HEK293T (cell line): ENCODE results near the gene SLC35F6.
"Not testable (repeated sequence)": the region's sequence is repeated elsewhere in the genome, so short reads cannot be mapped to it uniquely, and the experiment has no call there.

Experiments
- CTCF ChIA-PET: fragments of 350-600 bp; formaldehyde crosslinking; extraction: SDS; loops from one replicate; lab custom pipeline; 2021; ENCODE audit warnings: antibody characterized with exemption, inconsistent platforms; lab: Yijun Ruan, JAX
- POLR2A ChIA-PET: fragments of 350-600 bp; formaldehyde crosslinking; extraction: SDS; loops from one replicate; lab custom pipeline; 2020; ENCODE audit warnings: antibody characterized with exemption, inconsistent platforms; lab: Yijun Ruan, JAX
- DNase-seq: peaks from one replicate; pipeline ENCODE4 v3.0.0; 2012; ENCODE audit warnings: mixed read lengths; ENCODE audit errors: extremely low spot score
- ARNT ChIP-seq: fragments of 450-650 bp; IDR thresholded peaks from 2 replicates; pipeline ENCODE4 v1.6.1; 2017; ENCODE audit warnings: mild to moderate bottlenecking
- BHLHE40 ChIP-seq: fragments of 450-650 bp; IDR thresholded peaks from 2 replicates; pipeline ENCODE4 v1.6.1; 2016; ENCODE audit warnings: mild to moderate bottlenecking, moderate library complexity, borderline replicate concordance
- CTBP1 ChIP-seq: fragments of 450-650 bp; IDR thresholded peaks from 2 replicates; pipeline ENCODE4 v1.6.1; 2016; ENCODE audit warnings: borderline replicate concordance
- ELF4 ChIP-seq: fragments of 450-650 bp; IDR thresholded peaks from 2 replicates; pipeline ENCODE4 v1.6.1; 2017; ENCODE audit warnings: antibody characterized with exemption
- FOXA1 ChIP-seq: fragments of 450-650 bp; IDR thresholded peaks from 2 replicates; pipeline ENCODE4 v1.6.1; 2016; ENCODE audit warnings: mild to moderate bottlenecking
- FOXK2 ChIP-seq: fragments of 450-650 bp; IDR thresholded peaks from 2 replicates; pipeline ENCODE4 v1.6.1; 2016; ENCODE audit warnings: mild to moderate bottlenecking
- FOXM1 ChIP-seq: fragments of 450-650 bp; IDR thresholded peaks from 2 replicates; pipeline ENCODE4 v1.6.1; 2017; ENCODE audit warnings: mild to moderate bottlenecking, borderline replicate concordance
- HDGF ChIP-seq: fragments of 450-650 bp; IDR thresholded peaks from 2 replicates; pipeline ENCODE4 v1.6.1; 2017; ENCODE audit warnings: antibody characterized with exemption, borderline replicate concordance
- L3MBTL2 ChIP-seq: fragments of 450-650 bp; conservative IDR thresholded peaks from 2 replicates; pipeline ENCODE4 v1.6.1; 2016; ENCODE audit warnings: mild to moderate bottlenecking
- LEF1 ChIP-seq: fragments of 450-650 bp; IDR thresholded peaks from 2 replicates; pipeline ENCODE4 v1.6.1; 2017; ENCODE audit warnings: mild to moderate bottlenecking, borderline replicate concordance
- NFRKB ChIP-seq: fragments of 450-650 bp; IDR thresholded peaks from 2 replicates; pipeline ENCODE4 v1.6.1; 2016; ENCODE audit warnings: mild to moderate bottlenecking, moderate library complexity
- SP1 ChIP-seq: fragments of 450-650 bp; IDR thresholded peaks from 2 replicates; pipeline ENCODE4 v1.6.1; 2017
- SUZ12 ChIP-seq: fragments of 450-650 bp; IDR thresholded peaks from 2 replicates; pipeline ENCODE4 v1.6.1; 2016; ENCODE audit warnings: mild to moderate bottlenecking
- TARDBP ChIP-seq: fragments of 450-650 bp; IDR thresholded peaks from 2 replicates; pipeline ENCODE4 v1.6.1; 2016
- ZNF384 ChIP-seq: fragments of 450-650 bp; IDR thresholded peaks from 2 replicates; pipeline ENCODE4 v1.6.1; 2016
- TF ChIP-seq, protein P1 (sequence below): fragments of 450-650 bp; IDR thresholded peaks from 2 replicates; pipeline ENCODE4 v1.6.1; 2016

SLC35F6 gene

DNA sequence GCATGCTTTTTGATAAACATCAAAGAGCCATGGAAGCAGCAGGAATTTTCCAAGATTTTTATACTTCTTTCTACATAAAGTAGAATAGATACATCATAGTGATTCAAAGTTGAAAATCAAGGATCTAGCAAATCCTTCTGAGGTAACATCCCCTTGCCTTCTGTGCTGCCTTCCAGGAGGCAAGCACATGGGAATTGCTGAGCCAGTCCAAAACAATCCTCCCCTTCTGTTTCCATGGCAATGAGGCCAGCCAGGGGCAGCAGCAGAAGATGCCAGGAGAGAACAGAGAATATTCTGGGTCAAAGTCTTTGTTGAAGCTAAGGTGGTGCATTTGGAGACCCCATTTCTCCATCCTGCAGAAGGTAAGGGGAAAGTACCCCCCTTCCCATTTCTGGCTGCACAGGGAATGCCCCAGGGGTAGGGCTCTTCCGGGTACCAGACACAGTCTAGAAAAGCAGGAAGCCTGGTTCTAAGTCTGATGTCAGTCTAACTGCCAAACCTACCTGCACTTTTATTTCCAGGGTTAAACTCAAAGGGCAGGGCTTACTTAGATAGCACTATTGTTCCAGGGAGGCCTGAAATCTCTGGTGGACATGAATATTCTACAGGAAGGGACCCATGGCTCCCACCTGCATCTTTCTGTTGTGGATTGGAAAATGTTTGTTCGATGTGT is 43.8 kb downstream of the SLC35F6 start:
- POLR2A ChIA-PET, result no interaction called here
- no peak for DNase-seq
- CTCF ChIA-PET, result interaction anchor here (0.6 kb wide), 1 partner anchor 115 kb away, joined by 4 read pairs; no protein-coding TSS in a partner anchor
- TF ChIP-seq, protein P1, sequence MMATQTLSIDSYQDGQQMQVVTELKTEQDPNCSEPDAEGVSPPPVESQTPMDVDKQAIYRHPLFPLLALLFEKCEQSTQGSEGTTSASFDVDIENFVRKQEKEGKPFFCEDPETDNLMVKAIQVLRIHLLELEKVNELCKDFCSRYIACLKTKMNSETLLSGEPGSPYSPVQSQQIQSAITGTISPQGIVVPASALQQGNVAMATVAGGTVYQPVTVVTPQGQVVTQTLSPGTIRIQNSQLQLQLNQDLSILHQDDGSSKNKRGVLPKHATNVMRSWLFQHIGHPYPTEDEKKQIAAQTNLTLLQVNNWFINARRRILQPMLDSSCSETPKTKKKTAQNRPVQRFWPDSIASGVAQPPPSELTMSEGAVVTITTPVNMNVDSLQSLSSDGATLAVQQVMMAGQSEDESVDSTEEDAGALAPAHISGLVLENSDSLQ, result no peak
- TF ChIP-seq SP1 (no peak), ELF4 (no peak), TARDBP (no peak), LEF1 (no peak), SUZ12 (no peak), HDGF (no peak), FOXA1 (no peak)

DNA sequence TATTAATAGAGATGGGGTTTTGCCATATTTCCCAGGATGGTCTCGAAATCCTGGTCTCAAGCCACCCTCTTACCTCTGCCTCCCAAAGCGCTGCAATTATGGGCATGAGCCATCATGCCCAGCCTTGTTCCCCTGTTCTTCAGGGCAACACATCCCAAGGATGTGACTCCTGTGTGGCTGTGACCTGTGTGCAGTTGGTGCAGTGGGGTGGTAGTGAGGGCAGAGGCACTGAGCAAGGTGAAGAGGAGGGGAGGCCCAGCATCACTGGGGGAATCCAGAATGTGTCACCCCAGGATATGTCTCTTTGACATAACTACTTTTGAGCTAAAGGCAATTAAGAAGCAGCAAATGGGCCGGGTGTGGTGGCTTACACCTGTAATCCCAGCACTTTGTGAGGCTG is 45.1 kb downstream of the SLC35F6 start:
- DNase-seq, result no peak
- ChIA-PET POLR2A (no interaction called here), CTCF (no interaction called here)
- no peak for TF ChIP-seq HDGF
- TF ChIP-seq SP1, result no peak
- TF ChIP-seq, protein P1, result no peak
- no peak for TF ChIP-seq BHLHE40
- no peak for TF ChIP-seq FOXA1
- no peak for TF ChIP-seq LEF1
- no peak for TF ChIP-seq FOXK2
- no peak for TF ChIP-seq L3MBTL2
- no peak for TF ChIP-seq ZNF384
- TF ChIP-seq TARDBP, result no peak

DNA sequence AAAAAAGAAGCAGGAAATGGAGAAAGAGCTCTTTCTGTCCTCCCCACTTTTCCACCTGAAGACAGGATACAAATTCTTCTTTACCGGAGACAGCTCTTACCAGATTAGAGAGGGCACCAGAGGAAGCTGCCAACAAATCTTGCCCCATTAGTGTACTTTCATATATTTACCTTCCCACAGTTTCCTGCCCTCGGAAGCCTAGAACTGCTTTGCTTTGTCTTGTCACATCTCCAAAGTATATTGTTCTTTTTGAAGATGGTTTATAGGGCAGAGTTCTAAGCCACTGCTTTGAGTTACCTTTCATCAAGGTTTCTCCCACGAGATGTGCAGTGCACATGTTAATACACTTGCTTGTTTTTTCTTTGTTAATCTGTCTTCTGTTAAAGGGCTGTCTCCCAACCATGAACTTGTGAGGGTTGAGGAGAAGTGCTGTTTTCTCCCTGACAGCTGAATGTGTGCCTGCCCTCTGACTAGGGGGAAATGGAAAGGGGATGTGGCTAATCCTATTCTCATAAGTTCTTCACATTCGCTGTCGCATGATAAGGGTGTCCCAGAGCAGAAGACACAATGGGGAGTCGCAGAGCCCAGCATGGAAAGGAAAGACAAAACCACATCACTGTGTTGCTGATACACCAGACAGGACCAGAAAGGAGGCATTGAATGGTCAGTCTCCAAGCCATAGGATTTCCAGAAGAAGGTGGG is 45.9 kb downstream of the SLC35F6 start:
- ChIA-PET POLR2A (no interaction called here), CTCF (interaction anchor here (1.0 kb wide), 1 partner anchor 36 kb away, joined by 3 read pairs; no protein-coding TSS in a partner anchor)
- no peak for DNase-seq
- TF ChIP-seq FOXK2 (no peak), SP1 (no peak)

DNA sequence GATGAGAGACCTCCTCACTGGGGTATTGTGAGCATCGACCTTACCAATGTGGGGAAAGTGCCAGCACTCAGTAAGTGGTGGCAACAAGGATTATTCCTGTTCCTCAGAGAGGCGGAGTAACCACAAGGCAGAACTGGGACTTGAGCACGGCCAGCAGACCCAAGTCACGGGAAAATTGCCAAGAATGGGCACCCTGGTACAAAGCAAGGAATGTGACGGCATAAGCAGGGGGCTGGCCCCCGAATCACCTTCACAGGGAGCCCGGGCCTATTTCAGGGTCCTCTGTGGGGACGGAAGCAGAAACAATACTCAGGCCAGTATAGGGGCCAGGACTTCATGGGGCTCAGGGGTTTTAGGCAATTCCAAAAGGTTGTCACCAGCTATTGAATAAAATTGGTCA is 47.2 kb downstream of the SLC35F6 start:
- POLR2A ChIA-PET, result no interaction called here
- CTCF ChIA-PET, result no interaction called here
- TF ChIP-seq FOXA1, result no peak
- no peak for TF ChIP-seq LEF1
- TF ChIP-seq FOXK2, result no peak
- no peak for TF ChIP-seq ELF4
- no peak for TF ChIP-seq SUZ12
- TF ChIP-seq ZNF384, result no peak
- TF ChIP-seq TARDBP, result no peak
- TF ChIP-seq BHLHE40, result no peak
- TF ChIP-seq, protein P1, result no peak
- TF ChIP-seq CTBP1, result no peak
- TF ChIP-seq HDGF, result no peak
- no peak for TF ChIP-seq NFRKB
- TF ChIP-seq FOXM1, result no peak
- TF ChIP-seq ARNT, result no peak
- TF ChIP-seq L3MBTL2, result no peak
- TF ChIP-seq SP1, result no peak
- no peak for DNase-seq

DNA sequence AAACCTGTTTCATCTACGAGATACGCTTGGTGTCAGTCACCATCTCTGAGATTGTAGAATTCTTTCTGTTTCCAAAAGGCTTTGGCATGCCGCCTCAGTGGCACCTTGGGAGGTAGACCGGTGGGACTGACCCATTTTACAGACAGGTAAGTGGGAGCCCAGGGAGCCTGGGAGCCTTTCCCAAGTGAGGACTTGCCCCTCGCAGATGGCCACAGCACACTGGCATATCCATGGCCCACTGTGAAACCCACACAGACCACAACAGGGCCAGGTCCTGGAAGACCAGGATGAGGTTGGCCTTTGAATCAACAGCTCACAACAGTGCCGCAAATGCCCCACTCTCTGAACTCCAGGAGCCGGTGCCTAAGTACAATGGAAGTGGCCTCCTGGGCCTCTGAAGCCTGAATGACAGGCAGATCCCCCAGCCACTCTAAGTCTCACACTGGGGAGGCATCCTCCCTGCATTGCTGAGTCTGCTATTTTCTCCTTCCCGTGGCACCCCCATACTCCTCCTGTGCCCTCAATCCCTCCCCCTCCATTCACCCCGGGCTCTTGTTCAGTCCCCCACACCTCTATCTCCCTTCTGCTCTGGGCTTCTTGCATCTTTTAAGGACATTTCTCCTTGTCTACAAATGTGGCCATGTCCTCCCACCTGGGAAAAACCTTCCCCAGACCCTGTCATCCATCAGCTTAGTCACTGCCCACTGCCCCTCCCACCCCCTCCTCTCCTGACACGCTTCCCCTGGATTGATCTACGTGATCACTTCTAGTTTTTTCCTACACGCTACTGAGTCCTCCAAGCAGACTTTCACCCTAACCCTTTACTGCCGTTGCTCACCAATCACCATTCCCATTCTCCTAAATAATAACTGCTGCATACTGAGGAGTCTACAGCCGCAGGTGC is 48.0 kb downstream of the SLC35F6 start:
- no peak for TF ChIP-seq BHLHE40
- DNase-seq, result no peak
- POLR2A ChIA-PET, result no interaction called here
- CTCF ChIA-PET, result no interaction called here

DNA sequence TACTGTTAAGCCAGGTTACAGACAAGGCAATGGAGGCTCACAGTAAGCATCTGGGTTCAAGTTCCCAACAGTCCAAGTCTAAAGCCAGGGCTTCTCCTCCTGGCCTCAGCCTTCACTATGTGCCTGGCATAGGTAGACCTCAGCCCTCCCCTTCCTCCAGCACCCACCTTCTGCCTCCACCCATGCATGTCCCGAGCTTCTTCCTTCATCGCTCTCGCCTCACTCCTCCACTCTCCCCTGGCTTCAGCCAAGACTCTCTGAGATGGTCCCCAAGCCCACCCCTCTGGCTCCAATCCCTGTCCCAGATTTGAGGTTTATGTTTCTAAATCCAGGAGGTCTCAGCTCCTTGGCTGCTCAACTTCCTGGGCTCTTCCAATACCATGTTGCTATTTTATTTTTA is 48.6 kb downstream of the SLC35F6 start:
- ChIA-PET POLR2A (no interaction called here), CTCF (no interaction called here)
- TF ChIP-seq TARDBP, result no peak
- no peak for TF ChIP-seq FOXA1
- TF ChIP-seq BHLHE40, result no peak
- no peak for TF ChIP-seq CTBP1
- no peak for TF ChIP-seq ELF4
- no peak for TF ChIP-seq SUZ12
- no peak for TF ChIP-seq FOXK2
- DNase-seq, result no peak

DNA sequence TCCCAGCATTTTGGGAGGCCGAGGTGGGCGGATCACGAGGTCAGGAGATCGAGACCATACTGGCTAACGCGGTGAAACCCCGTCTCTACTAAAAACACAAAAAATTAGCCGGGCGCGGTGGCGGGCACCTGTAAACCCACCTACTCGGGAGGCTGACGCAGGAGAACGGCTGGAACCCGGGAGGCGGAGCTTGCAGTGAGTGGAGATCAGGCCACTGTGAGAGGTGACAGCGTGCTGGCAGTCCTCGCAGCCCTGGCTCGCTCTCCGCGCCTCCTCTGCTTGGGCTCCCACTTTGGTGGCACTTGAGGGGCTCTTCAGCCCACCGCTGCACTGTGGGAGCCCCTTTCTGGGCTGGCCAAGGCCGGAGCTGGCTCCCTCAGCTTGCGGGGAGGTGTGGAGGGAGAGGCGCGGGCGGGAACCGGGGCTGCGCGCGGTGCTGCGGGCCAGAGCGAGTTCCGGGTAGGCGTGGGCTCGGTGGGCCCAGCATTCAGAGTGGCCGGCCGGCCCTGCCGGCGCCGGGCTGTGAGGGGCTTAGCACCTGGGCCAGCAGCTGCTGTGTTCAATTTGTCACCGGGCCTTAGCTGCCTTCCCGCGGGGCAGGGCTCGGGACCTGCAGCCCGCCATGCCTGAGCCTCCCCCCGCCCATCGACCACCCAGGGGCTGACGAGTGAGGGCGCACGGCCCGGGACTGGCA is 50.1 kb downstream of the SLC35F6 start:
- DNase-seq, POLR2A ChIA-PET, CTCF ChIA-PET: not testable (repeated sequence)
